Measurements from ENCODE around the gene AMER1.

AMER1 gene

DNA sequence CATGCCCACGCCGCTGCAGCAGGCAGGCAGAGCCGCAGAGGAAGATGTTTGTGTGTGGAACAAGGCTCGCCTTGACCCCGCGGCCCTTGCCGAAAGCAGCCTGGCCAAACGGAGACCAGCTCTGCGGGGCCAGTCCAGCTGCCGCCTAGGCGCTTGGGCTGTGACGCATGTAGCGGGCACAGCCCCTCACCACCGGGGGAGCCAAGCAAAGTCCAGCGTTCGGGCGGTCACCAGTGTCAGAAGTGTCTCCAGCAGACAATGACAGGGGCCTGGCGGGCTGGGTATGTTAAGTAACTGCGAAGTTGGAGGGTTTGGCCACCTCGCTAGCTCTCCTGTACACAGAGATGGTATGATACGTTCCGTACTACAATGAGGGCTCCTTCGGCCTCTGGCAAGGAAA, 1.3 kb downstream of the AMER1 start:
- no peaks in the 10 kb centered on the region for H3K27me3 ChIP-seq (ENCODE audit: control insufficient read depth in 3 of 3, insufficient read depth in 3 of 3, low read depth in 1 of 3, low read length in 3 of 3)
- no peak overlapping the region for H3K18ac ChIP-seq (ENCODE audit: low read length)
- H3K14ac ChIP-seq (ENCODE audit: low read length) = no peak overlapping the region
- H4K91ac ChIP-seq (ENCODE audit: low read depth, low read length, poor library complexity) = no peak overlapping the region
- H2BK12ac ChIP-seq (ENCODE audit: low read length) = no peak overlapping the region
- H3K79me1 ChIP-seq (ENCODE audit: low read depth, low read length) = peaks cover 5% of the 10 kb centered on the region
- H4K8ac ChIP-seq (ENCODE audit: low read depth, low read length) = no peak overlapping the region
- no peak for DNase-seq (ENCODE audit: low spot score)
- H2BK120ac ChIP-seq (ENCODE audit: low read depth, low read length) = no peak overlapping the region
- H3K9ac ChIP-seq (ENCODE audit: low read depth, low read length, poor library complexity) = peak overlapping the region; percentile 78
- H3K23ac ChIP-seq (ENCODE audit: low read depth, low read length, poor library complexity) = no peak overlapping the region
- peak overlapping the region; percentile 35 for H2AK5ac ChIP-seq (ENCODE audit: low read depth, low read length)
- H3K4me3 ChIP-seq (ENCODE audit: low read length in 2 of 2) = peak overlapping the region; percentile 62 to 91
- no peak overlapping the region for H3K4ac ChIP-seq (ENCODE audit: low read length)
- peak overlapping the region; percentile 62 for H3K4me2 ChIP-seq (ENCODE audit: insufficient read depth, low read length, poor library complexity, severe bottlenecking)
- no peak overlapping the region for H3K27ac ChIP-seq (replicated peaks; ENCODE audit: low read length)
- H2BK15ac ChIP-seq (ENCODE audit: low read length) = no peak overlapping the region
- peak overlapping the region; percentile 93 for H2AFZ ChIP-seq (ENCODE audit: low read length)
- H3K36me3 ChIP-seq (replicated peaks in 1 of 2; ENCODE audit: control insufficient read depth in 2 of 2, insufficient read depth in 2 of 2, low read length in 2 of 2) = no peaks in the 10 kb centered on the region
- no peaks in the 10 kb centered on the region for H3K9me3 ChIP-seq (replicated peaks in 1 of 2; ENCODE audit: control insufficient read depth in 2 of 2, insufficient read depth in 1 of 2, low read depth in 1 of 2, low read length in 2 of 2)
- H2BK5ac ChIP-seq (ENCODE audit: low read length) = no peak overlapping the region
- peaks cover 5% of the 10 kb centered on the region in 2 donors for H3K4me1 ChIP-seq (ENCODE audit: control insufficient read depth in 2 of 2, insufficient read depth in 1 of 2, low read depth in 1 of 2, low read length in 2 of 2)
- no CpG with 5 or more reads among the region's 23 CpGs for WGBS, 2 donors (ENCODE audit: extremely low coverage in 2 of 2, insufficient read length in 2 of 2, insufficient replicate concordance in 1 of 2)

DNA sequence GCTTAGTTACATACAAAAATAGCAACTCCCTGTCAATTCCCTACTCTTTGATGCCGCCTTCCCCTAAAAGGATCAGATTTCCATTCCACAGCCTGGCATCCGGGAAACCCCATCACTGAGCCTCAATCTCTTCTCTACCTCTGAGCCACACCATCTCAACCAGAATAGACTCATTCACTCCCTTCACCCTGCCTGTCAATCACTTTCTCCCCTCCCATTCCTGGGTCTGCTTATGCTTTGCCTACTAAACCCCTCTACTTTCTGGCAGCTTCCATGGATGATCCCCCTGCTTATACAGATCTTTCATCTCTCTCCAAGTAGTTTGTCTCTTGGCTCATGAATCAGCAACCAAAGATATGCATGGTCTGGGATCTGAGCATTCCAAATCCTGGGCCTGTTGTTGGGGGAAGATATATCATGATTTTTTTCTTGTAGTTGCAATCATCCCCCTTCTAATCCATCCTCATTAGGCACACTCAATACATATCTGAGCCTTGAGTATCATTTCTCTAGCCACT, 2.6 kb downstream of the AMER1 start:
- H2BK15ac ChIP-seq (ENCODE audit: low read length) = no peak overlapping the region
- H2AFZ ChIP-seq (ENCODE audit: low read length) = no peak overlapping the region
- no peak overlapping the region for H3K9ac ChIP-seq (ENCODE audit: low read depth, low read length, poor library complexity)
- peaks cover 5% of the 10 kb centered on the region in 2 donors for H3K4me1 ChIP-seq (ENCODE audit: control insufficient read depth in 2 of 2, insufficient read depth in 1 of 2, low read depth in 1 of 2, low read length in 2 of 2)
- no peak overlapping the region for H2AK5ac ChIP-seq (ENCODE audit: low read depth, low read length)
- peaks cover 5% of the 10 kb centered on the region for H3K79me1 ChIP-seq (ENCODE audit: low read depth, low read length)
- no peak overlapping the region for H3K18ac ChIP-seq (ENCODE audit: low read length)
- no peak overlapping the region for H4K91ac ChIP-seq (ENCODE audit: low read depth, low read length, poor library complexity)
- no peak overlapping the region for H3K4me3 ChIP-seq (ENCODE audit: low read length in 2 of 2)
- no peak overlapping the region for H2BK120ac ChIP-seq (ENCODE audit: low read depth, low read length)
- no peaks in the 10 kb centered on the region for H3K36me3 ChIP-seq (replicated peaks in 1 of 2; ENCODE audit: control insufficient read depth in 2 of 2, insufficient read depth in 2 of 2, low read length in 2 of 2)
- H3K27ac ChIP-seq (replicated peaks; ENCODE audit: low read length) = no peak overlapping the region
- no peak for DNase-seq (ENCODE audit: low spot score)
- no peak overlapping the region for H2BK12ac ChIP-seq (ENCODE audit: low read length)
- H3K4me2 ChIP-seq (ENCODE audit: insufficient read depth, low read length, poor library complexity, severe bottlenecking) = no peak overlapping the region
- H2BK5ac ChIP-seq (ENCODE audit: low read length) = no peak overlapping the region
- H3K14ac ChIP-seq (ENCODE audit: low read length) = no peak overlapping the region
- no peak overlapping the region for H3K4ac ChIP-seq (ENCODE audit: low read length)
- no peaks in the 10 kb centered on the region for H3K27me3 ChIP-seq (ENCODE audit: control insufficient read depth in 3 of 3, insufficient read depth in 3 of 3, low read depth in 1 of 3, low read length in 3 of 3)
- no CpG with 5 or more reads among the region's 2 CpGs for WGBS, 2 donors (ENCODE audit: extremely low coverage in 2 of 2, insufficient read length in 2 of 2, insufficient replicate concordance in 1 of 2)
- H3K9me3 ChIP-seq (replicated peaks in 1 of 2; ENCODE audit: control insufficient read depth in 2 of 2, insufficient read depth in 1 of 2, low read depth in 1 of 2, low read length in 2 of 2) = no peaks in the 10 kb centered on the region
- H4K8ac ChIP-seq (ENCODE audit: low read depth, low read length) = no peak overlapping the region
- H3K23ac ChIP-seq (ENCODE audit: low read depth, low read length, poor library complexity) = no peak overlapping the region

DNA sequence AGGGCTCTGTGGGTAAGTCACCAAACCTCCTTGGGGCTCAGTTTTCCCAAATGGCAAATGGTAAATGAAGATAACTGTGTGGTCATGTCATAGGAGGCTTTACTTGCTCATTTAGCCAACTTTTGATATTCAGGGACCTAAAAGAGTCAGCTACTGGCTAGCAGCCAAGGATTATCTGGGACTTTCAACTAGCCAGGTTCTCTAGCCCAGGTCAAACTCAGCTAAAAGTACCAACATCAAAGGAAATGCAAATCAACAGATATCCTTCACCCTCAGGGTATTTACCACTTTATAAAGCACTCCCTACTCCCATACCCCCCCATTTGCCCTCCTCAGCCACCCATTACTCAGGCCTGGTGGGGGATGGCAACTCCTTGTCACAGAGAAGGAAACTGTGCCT, 7.5 kb downstream of the AMER1 start:
- Histone ChIP-seq H2BK5ac (ENCODE audit: low read length) (no peak overlapping the region), H3K9me3 (replicated peaks in 1 of 2; ENCODE audit: control insufficient read depth in 2 of 2, insufficient read depth in 1 of 2, low read depth in 1 of 2, low read length in 2 of 2) (no peaks in the 10 kb centered on the region), H2BK120ac (ENCODE audit: low read depth, low read length) (no peak overlapping the region), H3K27me3 (ENCODE audit: control insufficient read depth in 3 of 3, insufficient read depth in 3 of 3, low read depth in 1 of 3, low read length in 3 of 3) (no peaks in the 10 kb centered on the region), H3K27ac (replicated peaks; ENCODE audit: low read length) (no peak overlapping the region), H3K9ac (ENCODE audit: low read depth, low read length, poor library complexity) (no peak overlapping the region), H4K91ac (ENCODE audit: low read depth, low read length, poor library complexity) (no peak overlapping the region), H3K4me1 (ENCODE audit: control insufficient read depth in 2 of 2, insufficient read depth in 1 of 2, low read depth in 1 of 2, low read length in 2 of 2) (no peaks in the 10 kb centered on the region), H3K23ac (ENCODE audit: low read depth, low read length, poor library complexity) (no peak overlapping the region), H2BK12ac (ENCODE audit: low read length) (no peak overlapping the region), H2AK5ac (ENCODE audit: low read depth, low read length) (no peak overlapping the region), H4K8ac (ENCODE audit: low read depth, low read length) (no peak overlapping the region), H2BK15ac (ENCODE audit: low read length) (no peak overlapping the region), H3K4me2 (ENCODE audit: insufficient read depth, low read length, poor library complexity, severe bottlenecking) (no peak overlapping the region), H3K14ac (ENCODE audit: low read length) (no peak overlapping the region), H3K36me3 (replicated peaks in 1 of 2; ENCODE audit: control insufficient read depth in 2 of 2, insufficient read depth in 2 of 2, low read length in 2 of 2) (peaks cover 0 to 8% of the 10 kb centered on the region in 2 donors), H3K4ac (ENCODE audit: low read length) (no peak overlapping the region), H3K4me3 (ENCODE audit: low read length in 2 of 2) (no peak overlapping the region), H3K18ac (ENCODE audit: low read length) (no peak overlapping the region), H2AFZ (ENCODE audit: low read length) (no peak overlapping the region), H3K79me1 (ENCODE audit: low read depth, low read length) (peaks cover 2% of the 10 kb centered on the region)
- DNase-seq (ENCODE audit: low spot score) = no peak

DNA sequence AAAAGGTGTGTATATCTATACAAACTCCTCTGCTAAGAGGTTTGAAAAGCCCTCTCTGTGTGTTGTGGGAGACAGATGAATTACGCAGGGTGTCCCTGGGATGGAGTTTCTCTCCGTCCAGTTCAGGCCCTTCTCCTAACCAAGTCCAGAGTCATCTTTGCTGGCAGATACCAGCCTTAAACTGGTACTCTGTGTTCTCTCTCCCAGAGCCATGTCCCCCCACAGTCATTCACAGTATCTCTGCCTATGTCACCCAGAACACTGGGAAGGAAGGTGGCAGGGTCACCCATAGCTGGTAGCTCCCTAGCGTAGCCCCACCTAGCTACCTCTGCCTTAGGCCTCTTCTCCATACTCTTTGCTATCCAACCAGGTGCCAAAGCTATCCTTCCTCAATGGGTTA, 8.9 kb downstream of the AMER1 start:
- no peak overlapping the region for H2BK12ac ChIP-seq (ENCODE audit: low read length)
- H3K4me3 ChIP-seq (ENCODE audit: low read length in 2 of 2) = no peak overlapping the region
- WGBS, 2 donors (ENCODE audit: extremely low coverage in 2 of 2, insufficient read length in 2 of 2, insufficient replicate concordance in 1 of 2) = no CpG with 5 or more reads among the region's 3 CpGs
- H2AK5ac ChIP-seq (ENCODE audit: low read depth, low read length) = no peak overlapping the region
- no peak overlapping the region for H3K27ac ChIP-seq (replicated peaks; ENCODE audit: low read length)
- no peak overlapping the region for H2AFZ ChIP-seq (ENCODE audit: low read length)
- DNase-seq (ENCODE audit: low spot score) = no peak
- H3K36me3 ChIP-seq (replicated peaks in 1 of 2; ENCODE audit: control insufficient read depth in 2 of 2, insufficient read depth in 2 of 2, low read length in 2 of 2) = peaks cover 5 to 22% of the 10 kb centered on the region in 2 donors
- H3K79me1 ChIP-seq (ENCODE audit: low read depth, low read length) = peaks cover 2% of the 10 kb centered on the region
- no peaks in the 10 kb centered on the region for H3K4me1 ChIP-seq (ENCODE audit: control insufficient read depth in 2 of 2, insufficient read depth in 1 of 2, low read depth in 1 of 2, low read length in 2 of 2)
- H2BK120ac ChIP-seq (ENCODE audit: low read depth, low read length) = no peak overlapping the region
- no peak overlapping the region for H3K9ac ChIP-seq (ENCODE audit: low read depth, low read length, poor library complexity)
- H3K4me2 ChIP-seq (ENCODE audit: insufficient read depth, low read length, poor library complexity, severe bottlenecking) = no peak overlapping the region
- H4K8ac ChIP-seq (ENCODE audit: low read depth, low read length) = no peak overlapping the region
- H3K23ac ChIP-seq (ENCODE audit: low read depth, low read length, poor library complexity) = no peak overlapping the region
- no peaks in the 10 kb centered on the region for H3K27me3 ChIP-seq (ENCODE audit: control insufficient read depth in 3 of 3, insufficient read depth in 3 of 3, low read depth in 1 of 3, low read length in 3 of 3)
- H3K9me3 ChIP-seq (replicated peaks in 1 of 2; ENCODE audit: control insufficient read depth in 2 of 2, insufficient read depth in 1 of 2, low read depth in 1 of 2, low read length in 2 of 2) = no peaks in the 10 kb centered on the region
- H3K4ac ChIP-seq (ENCODE audit: low read length) = no peak overlapping the region
- H2BK5ac ChIP-seq (ENCODE audit: low read length) = no peak overlapping the region
- H3K14ac ChIP-seq (ENCODE audit: low read length) = no peak overlapping the region
- no peak overlapping the region for H2BK15ac ChIP-seq (ENCODE audit: low read length)
- H4K91ac ChIP-seq (ENCODE audit: low read depth, low read length, poor library complexity) = no peak overlapping the region
- H3K18ac ChIP-seq (ENCODE audit: low read length) = no peak overlapping the region
